ENCODE data around the gene LRCH1.

LRCH1 gene

GRCh38 chr13:46596466-46596865, 43.5 kb downstream of the LRCH1 start:
- no peak for TF ChIP-seq CTCF (IDR thresholded peaks at IDR 0.05; ENCODE audit: insufficient read depth, missing control alignments)
- no peak for FAIRE-seq
- no peak for DNase-seq (ENCODE audit: insufficient read length, low spot score)

- FAIRE-seq (no peak), DNase-seq (ENCODE audit: insufficient read length, low spot score) (no peak)
- no peak for TF ChIP-seq CTCF (IDR thresholded peaks at IDR 0.05; ENCODE audit: insufficient read depth, missing control alignments)
Measured at GRCh38 chr13:46598140-46598819, 45.3 kb downstream of the LRCH1 start.

GRCh38 chr13:46598820-46599180, 45.8 kb downstream of the LRCH1 start:
- no peak for DNase-seq (ENCODE audit: insufficient read length, low spot score)
- FAIRE-seq = no peak
- no peak for TF ChIP-seq CTCF (IDR thresholded peaks at IDR 0.05; ENCODE audit: insufficient read depth, missing control alignments)

DNA sequence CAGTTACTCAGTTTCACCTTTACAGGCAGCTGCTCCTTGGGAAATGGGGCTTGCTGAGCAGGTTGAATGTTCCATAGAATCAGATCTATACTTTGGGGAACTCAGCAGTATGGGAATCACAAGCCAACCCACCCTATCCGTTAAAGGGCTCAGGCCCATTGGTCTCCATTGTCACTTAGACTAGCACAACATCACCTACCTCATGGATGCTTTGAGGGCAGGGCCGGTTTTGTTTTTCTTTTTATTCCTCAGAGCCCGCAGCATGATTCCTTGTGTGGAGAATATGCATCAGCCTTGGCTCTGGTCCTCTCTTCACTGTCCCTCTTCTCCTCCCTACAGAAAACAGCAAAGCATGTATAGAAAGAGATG, 48.0 kb downstream of the LRCH1 start:
- FAIRE-seq = no peak
- no peak for TF ChIP-seq CTCF (IDR thresholded peaks at IDR 0.05; ENCODE audit: insufficient read depth, missing control alignments)

DNA sequence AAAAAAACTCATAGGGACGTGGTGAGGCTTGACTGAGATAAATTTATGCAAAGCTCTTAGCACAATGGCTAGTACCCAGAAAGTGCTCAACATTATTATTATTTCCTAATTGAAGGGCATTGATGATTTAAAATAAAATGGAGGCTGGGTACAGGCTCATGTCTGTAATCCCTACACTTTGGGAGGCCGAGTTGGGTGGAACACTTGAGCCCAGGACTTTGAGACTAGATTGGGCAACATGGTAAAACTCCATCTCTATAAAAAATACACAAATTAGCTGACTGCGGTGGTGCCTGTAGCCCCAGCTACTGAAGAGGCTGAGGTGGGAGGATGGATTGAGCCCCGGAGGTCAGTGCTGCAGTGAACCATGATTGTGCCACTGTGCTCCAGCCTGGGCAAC, 49.6 kb downstream of the LRCH1 start:
- no peak for DNase-seq (ENCODE audit: insufficient read length, low spot score)
- no peak for FAIRE-seq
- TF ChIP-seq CTCF (IDR thresholded peaks at IDR 0.05; ENCODE audit: insufficient read depth, missing control alignments) = no peak

More for the DNA sequence above, 48.0 kb downstream of the LRCH1 start:
- no peak for DNase-seq (ENCODE audit: insufficient read length, low spot score)

DNA sequence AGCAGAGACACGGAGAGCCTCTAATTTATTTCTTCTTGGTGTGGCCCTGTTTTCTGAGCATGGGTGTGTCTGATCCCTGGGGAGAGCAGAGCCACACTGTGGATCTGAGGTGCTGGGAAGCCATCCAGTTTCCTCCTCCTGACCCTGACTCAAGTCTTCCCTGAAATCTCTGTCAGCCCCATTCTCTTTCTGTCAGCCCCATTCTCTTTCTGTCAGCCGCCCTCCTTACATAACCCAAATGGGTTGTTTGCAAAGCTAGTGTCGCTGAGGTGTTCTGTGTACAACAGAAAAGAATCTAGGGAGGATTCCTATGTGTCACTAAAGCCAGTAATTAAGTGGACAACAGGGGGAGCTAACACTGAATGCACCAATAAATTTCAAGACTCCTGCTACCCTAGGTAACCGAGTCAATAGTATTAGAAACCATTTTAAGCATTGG, 50.2 kb downstream of the LRCH1 start:
- FAIRE-seq (no peak), DNase-seq (ENCODE audit: insufficient read length, low spot score) (no peak)
- TF ChIP-seq CTCF (IDR thresholded peaks at IDR 0.05; ENCODE audit: insufficient read depth, missing control alignments) = peak; percentile 19

GRCh38 chr13:46604226-46604990, 51.4 kb downstream of the LRCH1 start:
- peak; percentile 77 for FAIRE-seq
- TF ChIP-seq CTCF (IDR thresholded peaks at IDR 0.05; ENCODE audit: insufficient read depth, missing control alignments) = no peak
- DNase-seq (ENCODE audit: insufficient read length, low spot score) = no peak
